CD4-positive, alpha-beta T cell treated with Interleukin-4 for 1 hour (primary cell): ENCODE data around the gene EIPR1.
"Not testable (repeated sequence)": the region's sequence is repeated elsewhere in the genome, so short reads cannot be mapped to it uniquely, and the experiment has no call there.

Source experiments
- DNase-seq, 2 donors: peaks; one replicate each; pipeline ENCODE4 v3.0.0-alpha.2; 2020 to 2022

Gene EIPR1

DNA sequence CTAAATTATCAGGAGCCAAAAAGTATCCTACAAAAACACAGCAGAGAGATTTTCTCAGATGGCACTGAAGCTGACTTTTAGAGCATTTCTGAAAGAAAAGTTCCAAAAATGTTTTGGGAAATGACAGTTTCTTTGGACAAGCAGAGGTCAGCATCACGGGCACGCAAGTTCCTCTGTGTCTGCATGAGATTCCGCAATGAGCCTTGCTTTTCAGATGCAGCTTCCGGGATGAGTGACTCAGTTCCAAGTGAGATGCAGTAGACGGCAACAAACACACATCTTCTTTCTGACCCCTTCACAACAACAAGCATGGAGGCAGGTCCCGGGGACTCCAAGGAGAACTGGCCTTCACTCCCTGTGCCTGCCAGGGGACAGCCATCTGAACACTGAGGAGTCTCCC is 76.6 kb downstream of the EIPR1 start:
- no peak for DNase-seq

DNA sequence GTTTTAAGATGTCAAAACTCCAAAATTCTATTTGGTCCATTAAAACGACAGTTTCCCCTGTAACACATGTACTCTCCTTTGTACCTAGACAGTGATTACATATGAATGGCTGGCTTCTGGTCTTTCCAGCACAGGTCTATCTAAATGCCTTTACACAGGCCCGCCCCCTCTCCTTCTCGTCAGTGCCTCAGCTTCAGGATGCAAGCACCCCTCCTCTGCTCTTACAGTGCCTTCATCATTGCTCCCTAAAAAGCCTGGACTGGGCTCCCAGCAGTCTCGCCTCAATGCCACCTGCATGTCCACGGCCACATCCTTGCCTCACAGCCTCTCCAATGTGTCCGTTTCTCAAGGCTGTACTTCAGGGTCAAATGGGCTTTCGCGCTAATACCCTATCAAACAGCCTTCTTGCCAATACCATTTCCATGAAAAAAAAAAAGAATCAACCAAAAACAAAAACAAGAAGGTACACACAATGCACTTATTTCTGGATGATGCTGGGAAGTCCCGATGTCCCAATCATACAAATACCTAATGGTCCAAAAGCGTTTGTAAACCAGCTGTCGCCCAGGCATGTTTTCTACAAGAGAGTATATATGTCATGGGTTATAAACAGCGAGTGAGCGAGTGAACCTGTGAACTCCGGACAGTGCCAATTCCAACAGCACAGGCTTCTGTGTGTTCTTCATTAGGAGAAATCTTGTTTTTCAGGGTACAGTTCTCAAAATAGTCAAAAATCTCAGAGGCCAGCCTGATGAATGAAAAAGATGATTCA is 77.2 kb downstream of the EIPR1 start:
- no peak for DNase-seq

DNA sequence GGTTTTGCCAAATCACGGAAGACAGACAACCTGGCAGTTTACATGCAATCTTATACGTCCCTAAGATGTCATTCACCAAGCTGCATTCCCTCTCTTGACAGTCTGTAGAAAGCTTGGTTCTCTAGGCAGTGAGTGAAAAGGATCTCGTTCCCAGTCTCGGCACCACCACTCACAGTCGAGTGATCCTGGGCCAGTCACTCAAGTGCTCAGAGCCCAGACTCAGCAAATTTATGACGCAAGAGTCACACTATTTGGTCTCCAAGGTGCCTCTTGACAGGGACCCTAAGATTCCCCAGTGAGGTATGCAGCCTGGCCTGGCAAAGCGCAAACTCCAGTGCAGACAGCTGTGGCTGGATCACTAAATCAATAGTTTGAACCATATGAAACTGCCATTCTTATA is 77.9 kb downstream of the EIPR1 start:
- no peak for DNase-seq

DNA sequence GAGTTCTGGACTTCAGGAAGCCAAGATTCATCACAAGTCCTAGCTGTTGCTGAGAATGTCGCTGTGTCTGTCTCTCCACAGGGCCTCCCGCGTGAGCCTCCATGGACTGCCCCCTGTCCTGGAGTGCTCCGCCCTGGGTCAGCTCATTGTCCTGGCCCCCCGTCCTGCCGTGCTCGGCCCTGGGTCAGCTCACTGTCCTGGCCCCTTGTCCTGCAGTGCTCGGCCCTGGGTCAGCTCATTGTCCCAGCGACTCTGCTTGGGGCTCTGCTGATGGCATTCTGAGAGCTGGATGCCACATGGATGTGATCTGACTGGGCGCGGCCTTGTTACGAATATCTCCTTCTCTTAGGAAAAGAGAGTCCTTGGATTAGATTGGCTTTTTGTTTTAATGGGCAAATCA is 78.5 kb downstream of the EIPR1 start:
- DNase-seq: no peak

DNA sequence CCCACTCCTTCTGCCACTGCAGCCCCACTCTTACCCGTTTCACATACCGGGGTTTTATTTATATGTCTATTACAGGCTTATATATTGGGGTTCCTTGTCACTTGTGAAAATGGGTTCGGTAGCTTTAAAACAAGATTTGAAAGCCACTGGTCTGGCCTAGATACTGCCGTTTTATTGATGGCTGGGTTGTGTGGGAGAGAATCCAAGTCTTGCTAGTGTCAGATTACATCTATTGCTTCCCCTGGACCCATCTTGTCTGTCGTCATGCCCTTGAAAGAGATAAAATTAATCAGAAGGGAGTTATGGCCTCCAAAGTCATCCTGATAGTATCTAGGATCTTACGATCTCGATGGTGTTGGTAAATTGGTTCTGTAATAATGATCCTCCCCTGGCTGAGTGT is 79.4 kb downstream of the EIPR1 start:
- DNase-seq: no peak

DNA sequence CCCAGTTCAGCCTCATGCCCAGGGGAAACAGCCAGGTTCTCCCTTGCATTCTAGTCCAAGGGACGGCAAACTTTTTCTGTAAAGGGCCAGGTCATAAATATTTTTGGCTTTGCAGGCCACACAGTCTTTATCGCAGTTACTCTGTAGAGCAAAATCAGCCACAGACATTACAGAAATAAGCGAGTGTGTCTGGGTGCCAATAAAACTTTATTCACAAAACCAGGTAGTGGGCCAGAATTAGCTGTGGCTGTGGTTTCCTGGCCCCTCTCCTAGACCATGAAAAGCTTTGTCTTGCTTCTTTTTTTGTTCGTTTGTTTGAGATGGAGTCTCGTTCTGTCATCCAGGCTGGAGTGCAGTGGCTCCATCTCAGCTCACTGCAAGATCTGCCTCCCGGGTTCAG is 80.1 kb downstream of the EIPR1 start:
- DNase-seq: no peak

DNA sequence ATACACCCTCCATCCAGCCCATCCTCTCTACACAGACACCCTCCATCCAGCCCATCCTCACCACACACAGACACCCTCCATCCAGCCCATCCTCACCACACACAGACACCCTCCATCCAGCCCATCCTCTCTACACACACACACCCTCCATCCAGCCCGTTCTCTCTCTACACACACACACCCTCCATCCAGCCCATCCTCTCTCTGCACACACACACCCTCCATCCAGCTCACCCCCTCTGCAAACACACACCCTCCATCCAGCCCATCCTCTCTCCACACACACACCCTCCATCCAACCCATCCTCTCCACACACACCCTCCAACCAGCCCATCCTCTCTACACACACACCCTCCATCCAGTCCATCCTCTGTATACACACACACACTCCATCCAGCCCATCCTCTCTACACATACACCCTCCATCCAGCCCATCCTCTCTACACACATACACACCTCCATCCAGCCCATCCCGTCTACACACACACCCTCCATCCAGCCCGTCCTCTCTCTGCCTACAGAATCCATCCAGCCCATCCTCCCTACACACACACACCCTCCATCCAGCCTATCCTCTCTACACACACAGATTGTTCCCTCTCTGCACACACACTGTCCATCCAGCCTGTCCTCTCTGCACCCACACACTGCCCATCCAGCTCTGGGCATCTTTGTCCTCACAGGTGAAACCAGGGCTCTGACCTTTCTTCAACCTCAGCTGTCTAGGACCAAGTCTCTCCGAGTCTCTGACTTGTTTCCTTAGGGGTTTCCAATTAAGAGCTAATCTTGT is 81.2 kb downstream of the EIPR1 start:
- no peak for DNase-seq

DNA sequence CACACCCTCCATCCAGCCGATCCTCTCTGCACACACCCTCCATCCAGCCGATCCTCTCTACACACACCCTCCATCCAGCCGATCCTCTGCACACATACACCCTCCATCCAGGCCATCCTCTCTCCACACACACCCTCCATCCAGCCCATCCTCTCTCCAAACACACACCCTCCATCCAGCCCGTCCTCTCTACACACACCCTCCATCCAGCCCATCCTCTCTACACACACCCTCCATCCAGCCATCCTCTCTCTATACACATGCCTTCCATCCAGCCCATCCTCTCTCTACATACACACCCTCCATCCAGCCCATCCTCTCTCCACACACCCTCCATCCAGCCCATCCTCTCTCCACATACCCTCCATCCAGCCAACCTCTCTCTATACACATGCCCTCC is 83.1 kb downstream of the EIPR1 start:
- DNase-seq: no peak

DNA sequence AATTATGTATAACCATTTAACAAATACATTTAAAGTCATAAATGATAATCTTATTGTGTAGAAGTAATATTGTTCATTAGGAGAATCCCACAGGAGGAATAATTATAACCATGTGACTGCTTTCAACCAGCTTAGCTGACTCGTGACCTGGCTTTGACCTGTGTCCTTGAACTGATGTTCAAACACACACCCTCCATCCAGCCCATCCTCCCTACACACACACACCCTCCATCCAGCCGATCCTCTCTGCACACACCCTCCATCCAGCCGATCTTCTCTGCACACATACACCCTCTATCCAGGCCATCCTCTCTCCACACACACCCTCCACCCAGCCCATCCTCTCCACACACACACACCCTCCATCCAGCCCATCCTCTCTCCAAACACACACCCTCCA is 83.5 kb downstream of the EIPR1 start:
- DNase-seq: no peak

DNA sequence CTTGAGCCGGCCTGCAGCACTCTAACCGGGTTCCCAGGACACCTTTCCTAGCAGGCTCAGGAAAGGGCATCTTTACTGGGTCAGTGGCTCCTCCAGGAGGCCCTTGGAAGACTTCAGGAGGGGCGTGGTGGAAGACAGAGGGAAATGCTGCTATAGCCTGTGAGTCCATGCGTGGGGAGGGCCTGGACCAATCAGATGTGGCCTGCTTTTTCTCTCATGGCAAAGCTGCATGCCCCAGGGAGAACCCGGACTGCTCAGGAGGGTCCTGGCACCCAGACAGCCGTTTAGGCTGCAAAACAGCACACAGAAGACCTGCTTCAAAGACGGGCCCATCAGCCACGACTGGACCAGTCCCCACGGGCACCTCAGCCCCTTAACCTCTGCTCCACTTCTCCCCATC is 84.4 kb downstream of the EIPR1 start:
- no peak for DNase-seq

DNA sequence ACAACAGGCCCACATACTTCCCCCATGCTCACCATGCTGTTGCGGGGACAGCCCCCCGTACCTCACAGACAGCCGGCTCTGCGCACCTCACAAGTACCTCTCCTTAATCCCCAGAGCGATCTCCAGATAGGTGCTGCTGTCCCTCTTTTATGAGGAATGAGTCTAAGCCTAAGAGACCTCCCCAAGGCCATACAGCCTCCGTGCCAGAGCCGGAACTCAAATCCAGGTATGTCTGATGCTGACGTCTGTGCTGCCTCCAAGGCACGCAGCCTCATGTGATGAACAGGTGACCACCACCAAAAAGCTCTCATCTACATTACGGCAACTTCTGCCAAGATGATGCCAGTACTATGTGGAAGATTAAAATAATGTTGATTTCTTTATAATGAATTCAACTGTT is 85.2 kb downstream of the EIPR1 start:
- DNase-seq: no peak

DNA sequence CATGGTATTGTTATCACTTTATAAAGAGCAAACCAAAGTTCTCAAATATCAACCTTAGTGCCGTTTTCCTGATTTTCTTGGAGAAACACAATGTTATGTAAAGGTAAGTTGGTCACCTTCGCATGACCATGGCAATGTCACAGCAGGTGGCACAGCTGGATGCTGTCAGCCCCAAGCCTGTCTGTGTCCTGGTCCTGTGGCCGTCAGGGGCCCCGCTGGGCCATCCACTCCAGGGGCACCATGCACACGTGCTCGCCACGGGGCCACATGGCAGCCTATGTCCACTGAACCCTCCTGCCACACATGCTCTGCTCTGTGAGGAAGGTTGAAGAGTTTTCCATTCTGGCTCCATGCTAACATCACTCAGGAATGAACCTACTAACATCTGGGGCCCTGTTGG is 85.9 kb downstream of the EIPR1 start:
- no peak for DNase-seq

DNA sequence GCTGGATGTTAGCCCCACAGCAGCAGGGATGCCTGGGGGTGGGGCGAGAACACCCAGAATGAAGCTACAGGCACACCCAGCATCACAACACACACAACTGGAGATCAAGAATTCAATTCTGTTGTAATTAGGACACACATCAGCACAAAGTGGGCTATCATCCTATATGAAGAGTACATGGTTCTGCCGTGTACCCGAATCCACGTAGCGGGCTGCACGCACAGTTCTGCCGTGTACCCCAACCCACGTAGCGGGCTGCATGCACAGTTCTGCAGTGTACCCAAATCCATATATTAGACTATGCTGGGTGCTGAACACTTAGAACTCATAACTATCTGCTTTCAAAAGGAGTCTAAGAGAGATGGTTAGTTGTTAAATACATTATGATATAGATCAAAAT is 86.5 kb downstream of the EIPR1 start:
- no peak for DNase-seq

DNA sequence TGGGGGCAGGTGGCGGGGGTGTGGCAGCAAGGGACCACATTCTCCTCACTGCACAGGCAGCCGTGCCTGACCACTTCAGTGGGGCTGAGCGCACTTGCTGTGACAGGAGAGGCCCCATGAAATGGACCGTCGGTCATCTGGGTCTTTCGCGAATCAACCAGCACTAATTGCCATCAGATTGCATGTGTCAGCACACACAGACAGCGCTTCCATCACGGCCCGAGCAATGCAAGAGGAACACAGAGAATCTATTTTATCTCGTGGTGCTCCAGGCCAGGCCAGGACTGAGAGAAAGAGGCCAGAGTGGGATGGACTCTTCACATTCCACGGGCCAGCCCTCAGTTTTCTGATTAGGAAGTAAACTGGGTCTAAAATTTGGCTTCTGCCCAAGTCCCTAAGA is 87.0 kb downstream of the EIPR1 start:
- DNase-seq: no peak

DNA sequence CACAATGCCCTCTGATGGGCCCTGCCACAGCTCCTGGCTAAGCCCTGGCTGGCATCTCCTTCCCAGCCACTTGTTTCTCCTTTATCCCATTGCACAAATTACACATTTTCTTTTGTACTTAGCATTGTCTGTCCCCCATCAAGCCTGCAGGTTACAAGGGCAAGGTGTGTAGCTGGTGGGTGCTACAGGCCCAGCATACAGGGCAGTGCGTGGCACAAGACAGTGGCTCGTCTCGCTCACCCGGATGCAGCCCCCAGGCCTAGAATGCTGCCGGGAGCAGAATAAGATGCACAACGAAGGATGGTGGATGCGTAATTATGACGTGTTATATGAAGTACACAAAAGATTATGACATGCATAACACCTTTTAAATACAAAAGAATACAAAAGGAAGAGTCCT is 87.6 kb downstream of the EIPR1 start:
- DNase-seq: no peak

DNA sequence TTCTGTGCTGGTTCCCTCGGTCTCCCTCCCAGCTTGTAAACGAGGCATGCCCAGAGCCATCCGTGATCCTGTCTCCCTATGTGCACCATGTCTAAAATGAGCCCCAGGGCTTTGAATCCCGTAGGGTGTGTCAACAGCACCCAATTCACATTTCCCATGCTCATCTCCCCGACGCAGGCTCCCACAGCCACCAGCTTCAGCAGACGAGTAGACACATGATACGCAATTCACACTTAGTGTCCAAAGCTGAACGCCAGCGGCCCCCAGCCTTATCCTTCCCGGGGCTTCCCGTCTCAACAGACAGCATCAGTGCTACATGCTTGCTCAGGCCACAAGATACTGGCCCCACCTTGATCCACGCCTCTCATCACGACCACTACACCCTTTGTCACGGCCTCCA is 88.1 kb downstream of the EIPR1 start:
- no peak for DNase-seq

DNA sequence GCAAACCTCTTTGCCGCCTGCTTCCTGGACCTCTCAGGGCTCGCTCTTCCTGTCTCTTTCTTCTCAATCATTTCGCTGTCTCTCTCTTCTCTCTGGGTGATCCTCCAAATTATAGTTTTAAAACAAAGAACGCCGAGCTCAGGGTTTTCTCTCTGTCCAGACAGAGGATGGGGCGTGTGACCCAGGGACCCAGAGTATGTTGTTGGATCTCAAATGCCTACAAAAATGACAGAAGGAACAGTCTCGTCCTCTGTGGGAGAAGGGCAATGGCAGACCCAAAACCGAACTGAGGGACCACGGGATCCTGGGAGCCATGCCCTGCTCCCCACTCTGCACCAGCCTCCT is 88.5 kb downstream of the EIPR1 start:
- DNase-seq: no peak

DNA sequence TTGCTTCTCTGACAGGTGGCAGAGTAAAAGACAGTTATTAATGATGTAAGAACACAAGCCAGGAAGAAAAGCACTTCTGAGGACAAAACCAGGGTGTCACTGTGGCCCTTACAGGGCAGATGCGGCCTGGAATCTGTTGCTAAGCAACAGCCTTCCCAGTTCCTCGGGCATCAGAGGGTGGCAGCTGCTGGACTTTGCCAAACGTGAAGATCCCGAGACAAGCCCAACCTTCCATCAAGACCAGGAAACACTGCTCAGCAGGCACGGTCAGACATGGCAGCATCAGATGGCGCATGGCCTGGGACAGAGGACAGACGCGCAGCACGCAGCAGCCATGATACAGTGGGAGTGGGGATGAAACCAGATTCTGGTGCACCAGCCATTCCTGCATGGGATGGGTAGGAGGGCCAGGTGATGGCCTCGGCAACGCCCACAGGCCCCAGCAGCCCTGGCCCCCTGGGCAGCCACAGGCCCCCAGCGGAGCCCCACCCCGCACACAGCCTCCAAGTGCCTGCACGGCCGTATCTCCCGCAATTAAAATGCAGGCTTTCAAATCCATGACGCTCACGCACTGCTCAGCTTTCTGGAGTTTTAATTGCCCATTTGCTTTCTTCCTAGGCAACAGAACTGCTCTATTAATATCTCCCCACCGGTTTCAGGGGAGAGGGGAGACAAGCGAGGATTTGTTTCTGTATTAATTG is 89.0 kb downstream of the EIPR1 start:
- no peak for DNase-seq

DNA sequence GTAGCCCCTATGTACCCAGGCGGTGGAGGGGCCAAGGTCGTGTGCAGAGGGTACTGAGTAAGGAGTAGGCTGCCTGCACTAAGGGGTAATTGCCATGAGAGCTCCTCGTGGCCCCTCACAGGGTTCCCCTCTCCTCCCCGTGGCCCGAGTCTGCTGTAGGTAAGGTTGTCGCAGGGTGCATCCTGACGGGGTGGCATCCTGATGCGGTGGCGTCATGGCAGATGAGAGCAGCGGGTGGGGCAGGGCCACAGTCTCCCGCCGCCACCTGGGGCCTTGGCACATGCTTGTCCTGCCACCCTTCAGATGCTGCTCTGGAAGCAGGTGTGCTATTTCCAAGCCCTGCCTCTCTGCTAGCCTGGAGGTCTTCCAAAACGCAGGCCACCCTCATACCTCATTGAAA is 89.7 kb downstream of the EIPR1 start:
- DNase-seq: no peak

DNA sequence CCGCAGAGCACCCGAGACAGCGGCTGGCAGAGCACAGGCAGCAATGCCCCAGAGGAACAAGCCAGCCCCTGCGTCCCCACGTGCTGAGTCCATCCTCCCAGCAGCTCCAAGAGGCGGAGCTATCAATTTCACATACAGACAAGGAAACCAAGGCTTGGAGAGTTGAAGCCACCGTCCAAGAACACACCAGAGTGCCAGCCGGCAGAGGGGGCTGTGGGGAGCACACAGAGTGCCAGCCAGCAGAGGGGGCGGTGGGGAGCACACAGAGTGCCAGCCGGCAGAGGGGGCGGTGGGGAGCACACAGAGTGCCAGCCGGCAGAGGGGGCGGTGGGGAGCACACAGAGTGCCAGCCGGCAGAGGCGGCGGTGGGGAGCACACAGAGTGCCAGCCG is 91.0 kb downstream of the EIPR1 start:
- not testable (repeated sequence) for DNase-seq

DNA sequence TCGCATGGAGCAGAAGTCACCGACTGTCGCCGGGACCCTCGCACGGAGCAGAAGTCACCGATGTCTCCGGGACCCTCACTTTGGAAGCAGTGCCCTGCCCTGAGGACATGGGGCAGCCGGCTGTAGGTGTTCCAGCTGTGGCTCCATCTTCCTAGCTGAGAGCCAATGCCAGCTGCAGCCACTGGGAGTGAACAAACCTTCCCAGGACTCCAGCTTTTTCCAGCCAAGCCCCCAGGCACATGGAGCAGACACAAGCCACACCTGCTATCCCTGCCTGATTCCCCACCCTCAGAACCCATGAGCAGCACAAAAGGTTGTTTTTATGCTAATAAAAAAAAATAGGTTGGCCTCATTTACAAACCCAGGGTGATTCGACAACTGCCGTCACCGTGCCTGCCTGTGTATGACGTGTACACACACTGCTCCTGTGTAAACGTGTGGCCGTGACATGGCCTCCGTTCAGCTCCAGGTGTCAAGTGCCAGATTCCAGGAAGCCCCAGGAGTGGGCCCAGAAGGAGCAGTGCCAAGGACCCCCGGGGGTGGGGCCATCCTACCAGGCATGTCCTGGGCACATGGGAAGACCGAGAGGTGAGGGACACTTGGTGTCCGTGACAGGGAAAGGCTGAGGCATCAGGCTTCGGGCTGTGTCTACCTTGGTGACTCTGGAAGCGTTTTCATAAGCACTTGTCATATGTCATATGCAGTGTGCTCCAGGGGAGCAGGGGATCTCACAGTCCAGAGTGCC is 91.5 kb downstream of the EIPR1 start:
- DNase-seq: no peak

DNA sequence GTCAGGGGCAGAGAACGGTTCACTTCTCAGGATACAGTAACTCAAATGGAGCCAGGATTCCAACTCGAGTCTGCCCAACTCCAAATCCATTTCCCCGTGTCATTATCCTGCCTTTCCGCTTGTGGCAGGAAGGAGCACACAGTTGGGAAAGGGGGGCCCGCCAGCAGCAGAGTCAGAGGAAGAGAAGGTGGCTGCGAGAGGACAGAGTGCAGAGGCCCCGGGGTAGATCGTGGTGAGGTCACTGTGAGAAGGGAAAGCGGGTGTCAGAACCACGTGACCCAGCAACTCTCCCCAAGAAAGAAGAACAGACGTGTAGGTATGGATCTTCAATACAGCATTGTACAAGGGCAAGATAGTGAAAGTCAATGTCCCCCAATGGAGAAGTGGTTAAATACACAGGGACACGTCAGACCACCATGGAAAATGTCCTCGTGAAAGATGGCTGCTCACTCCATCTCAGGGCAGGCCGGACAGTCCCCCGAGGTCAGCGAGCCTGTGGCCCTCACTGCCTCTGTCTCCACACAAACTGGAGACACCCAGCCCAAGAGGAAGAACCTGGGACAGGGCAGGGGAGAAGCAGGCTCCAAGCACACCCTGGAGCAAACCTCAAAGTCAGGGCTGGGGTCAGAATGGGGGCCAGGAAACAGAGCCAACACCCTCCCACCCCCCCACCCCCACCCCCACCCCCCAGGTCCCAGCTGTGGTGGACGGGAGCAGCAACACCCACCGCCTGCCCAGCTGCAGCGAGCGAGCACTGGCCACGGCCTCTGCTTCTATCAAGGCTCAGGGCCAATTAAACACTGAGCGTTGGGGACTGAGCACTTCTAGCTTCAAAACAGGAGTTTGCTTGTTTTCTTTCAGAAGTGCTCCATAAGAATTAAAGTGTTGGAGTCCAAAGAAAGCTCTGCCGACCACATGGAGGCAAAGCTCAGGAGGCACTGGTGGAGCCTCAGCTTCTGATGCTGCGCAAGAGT is 92.7 kb downstream of the EIPR1 start:
- no peak for DNase-seq
